Breast epithelium (tissue), 3 donors: ENCODE results near the gene USP12.

ENCODE experiments used
- CTCF ChIP-seq, 3 donors: fragments of 450-650 bp; IDR thresholded peaks; one replicate each; pipeline ENCODE4 v1.5.1; 2016 to 2017; ENCODE audit warnings: antibody characterized with exemption in 3 of 3, mild to moderate bottlenecking in 3 of 3, moderate library complexity in 3 of 3
- POLR2A ChIP-seq: fragments of 450-650 bp; IDR thresholded peaks from one replicate; pipeline ENCODE4 v1.6.1; 2016; ENCODE audit warnings: antibody characterized with exemption, mild to moderate bottlenecking, moderate library complexity

GRCh38 chr13:27149702-27150101, 21.9 kb downstream of the USP12 start:
- TF ChIP-seq CTCF (IDR thresholded peaks at IDR 0.05) (no peak), POLR2A (no peak)
